ENCODE results near the gene PALS2. TPM values are rescaled to one million over a fixed set of nuclear protein-coding genes. Genes with fewer than 3 reads are reported as not detected.
A peak's percentile ranks its signal among the peaks of the same experiment; 100 is the strongest.

PALS2 gene
- total RNA-seq, 1 experiment from 2014 or later, result 48.2 TPM

GRCh38 chr7:24570983-24571382, 2.3 kb upstream of the PALS2 start:
- ChIA-PET POLR2A (no interaction called here), CTCF (no interaction called here)
- H3K36me3 ChIP-seq (ENCODE audit: control insufficient read depth, insufficient read depth, low read length), result no peaks in the 10 kb centered on the region; the same call in 1 of the 2 replicates
- H3K9me3 ChIP-seq (ENCODE audit: control insufficient read depth, insufficient read depth, low read depth, low read length), result no peaks in the 10 kb centered on the region
- TF ChIP-seq POLR2AphosphoS5 (IDR thresholded peaks at IDR 0.05; ENCODE audit: low read depth, low read length) (no peak), SIN3A (IDR thresholded peaks at IDR 0.05; ENCODE audit: borderline replicate concordance, insufficient read depth, low read depth, low read length) (no peak), CTCF (IDR thresholded peaks at IDR 0.05) (no peak), REST (IDR thresholded peaks at IDR 0.05; ENCODE audit: insufficient read depth in 1 of 2, low read depth in 2 of 2, low read length in 1 of 2) (no peak), TCF7L2 (IDR thresholded peaks at IDR 0.05; ENCODE audit: low read depth, low read length) (no peak)
- intact Hi-C loops (cut with micrococcal nuclease; ENCODE audit: unreplicated experiment), result loop anchor here (10.0 kb wide), 1 partner anchor 166 kb away; no protein-coding TSS in a partner anchor
- in situ Hi-C loops (cut with HindIII; ENCODE audit: low pct_unique_long_range_greater_than_20kb, low sequenced_read_pairs), result no loop called here
- BruUV-seq (replicated peaks), result no TSS peak
- peaks cover 14% of the 10 kb centered on the region for H3K4me1 ChIP-seq (ENCODE audit: control insufficient read depth, insufficient read depth, low read length)
- ATAC-seq, result no peak
- H3K27ac ChIP-seq (ENCODE audit: low read length), result no peak overlapping the region
- peaks cover 35% of the 10 kb centered on the region for H3K27me3 ChIP-seq (ENCODE audit: control insufficient read depth, insufficient read depth, low read length)
- no peak for DNase-seq (ENCODE audit: low read depth, low spot score)
- no peak overlapping the region for H3K4me3 ChIP-seq (ENCODE audit: low read depth in 2 of 2, low read length in 2 of 2)

- Histone ChIP-seq H3K27ac (ENCODE audit: low read length) (no peak overlapping the region), H3K4me3 (ENCODE audit: low read depth in 2 of 2, low read length in 2 of 2) (peak overlapping the region; percentile 65 to 90; a peak in 3 of 4 replicates), H3K4me1 (ENCODE audit: control insufficient read depth, insufficient read depth, low read length) (peaks cover 16% of the 10 kb centered on the region), H3K27me3 (ENCODE audit: control insufficient read depth, insufficient read depth, low read length) (peaks cover 33% of the 10 kb centered on the region), H3K36me3 (ENCODE audit: control insufficient read depth, insufficient read depth, low read length) (no peaks in the 10 kb centered on the region; the same call in 1 of the 2 replicates), H3K9me3 (ENCODE audit: control insufficient read depth, insufficient read depth, low read depth, low read length) (no peaks in the 10 kb centered on the region)
- no TSS peak for BruUV-seq (replicated peaks)
- in situ Hi-C loops (cut with HindIII; ENCODE audit: low pct_unique_long_range_greater_than_20kb, low sequenced_read_pairs), result no loop called here
- ChIA-PET POLR2A (no interaction called here), CTCF (no interaction called here)
- DNase-seq (ENCODE audit: low read depth, low spot score) (no peak), ATAC-seq (no peak)
- no peak for TF ChIP-seq REST (IDR thresholded peaks at IDR 0.05; ENCODE audit: insufficient read depth in 1 of 2, low read depth in 2 of 2, low read length in 1 of 2)
- no peak for TF ChIP-seq CTCF (IDR thresholded peaks at IDR 0.05)
- no peak for TF ChIP-seq POLR2AphosphoS5 (IDR thresholded peaks at IDR 0.05; ENCODE audit: low read depth, low read length)
- TF ChIP-seq SIN3A (IDR thresholded peaks at IDR 0.05; ENCODE audit: borderline replicate concordance, insufficient read depth, low read depth, low read length), result no peak
- no peak for TF ChIP-seq TCF7L2 (IDR thresholded peaks at IDR 0.05; ENCODE audit: low read depth, low read length)
- intact Hi-C loops (cut with micrococcal nuclease; ENCODE audit: unreplicated experiment), result loop anchor here (10.0 kb wide), 1 partner anchor 167 kb away; no protein-coding TSS in a partner anchor
Observed at GRCh38 chr7:24572016-24572392, 1.2 kb upstream of the PALS2 start.

Measured in Panc1 (cell line).